Right lobe of liver (tissue), 6 donors: Measurements from ENCODE around the gene CRK. TPM values are rescaled to one million over a fixed set of nuclear protein-coding genes. Genes with fewer than 3 reads are reported as not detected.

Experiments
- ATAC-seq, 4 donors: fragments of 200-7000 bp; cut with Tn5 transposase; one replicate each; pipeline ENCODE4 v1.9.1; 2020; ENCODE audit warnings: mild to moderate bottlenecking in 4 of 4, moderate library complexity in 4 of 4
- DNase-seq, 3 donors: peaks; one replicate each; pipeline ENCODE4 v3.0.0-alpha.2; 2020
- H3K27ac ChIP-seq, 3 donors: fragments of 200-600 bp; one replicate each; pipeline ENCODE4 v1.8.0; 2022
- H3K27me3 ChIP-seq, 2 donors: fragments of 200-600 bp; one replicate each; pipeline ENCODE4 v1.8.0; 2022
- H3K36me3 ChIP-seq, 4 donors: fragments of 200-600 bp; sonication (generic) in 1 of 4; one replicate each; pipeline versions ENCODE4 v1.5.1 to v1.8.0; 2017 to 2022; ENCODE audit warnings: control low read depth in 1 of 4
- H3K4me1 ChIP-seq, 4 donors: fragments of 200-600 bp; sonication (generic) in 1 of 4; one replicate each; pipeline versions ENCODE4 v1.5.1 to v1.8.0; 2017 to 2022; ENCODE audit warnings: control low read depth in 1 of 4
- H3K4me3 ChIP-seq, 3 donors: fragments of 200-600 bp; one replicate each; pipeline ENCODE4 v1.8.0; 2022
- H3K9me3 ChIP-seq, 4 donors: fragments of 200-600 bp; sonication (generic) in 1 of 4; one replicate each; pipeline versions ENCODE4 v1.5.1 to v1.8.0; 2017 to 2022; ENCODE audit warnings: control low read depth in 1 of 4
- CTCF ChIP-seq, 4 donors: fragments of 200-600 bp in 3 of 4; fragments of 450-650 bp in 1 of 4; IDR thresholded peaks; one replicate each; pipeline versions ENCODE4 v1.5.1 to v1.8.0; 2016 to 2022; ENCODE audit warnings: antibody characterized with exemption in 4 of 4, mild to moderate bottlenecking in 2 of 4
- POLR2A ChIP-seq: fragments of 450-650 bp; IDR thresholded peaks from one replicate; pipeline ENCODE4 v1.6.1; 2017; ENCODE audit warnings: antibody characterized with exemption, mild to moderate bottlenecking
- WGBS: methylation state at CpG from one replicate; pipeline ENCODE4 v1.1.6; 2018; ENCODE audit warnings: low coverage, low lambda C conversion rate; ENCODE audit not compliant: insufficient coverage; ENCODE audit errors: missing lambda C conversion rate; 5-methylcytosine and 5-hydroxymethylcytosine counted together
- intact Hi-C, 2 donors: fragments of 100-400 bp; cut with DNase I; formaldehyde crosslinking; loops; one replicate each; pipeline versions ENCODE4 v1.11.2 to v1.14.1; 2022
- total RNA-seq, 6 experiments: library from RNA; depleted of rRNA in 2 of 6; stranded (reverse); fragments of >200 nt in 2 of 6; fragmentation: NEBNext Ultra II Directional in 3 of 6; extraction: Animal tissue kit (Norgen Biotek cat#: 25700) in 3 of 6; gene quantifications; one replicate each; pipeline versions ENCODE4 v1.1.0 to v1.2.4, GENCODE V29; 2016 to 2023
- donor health status: DM: no; HTN: yes; CAD: no.
- donor health status: DM: no; HTN: no; CAD: no.
- donor health status: DM: no; HTN: no; CAD: no.
- donor health status: DM: no; HTN: yes; CAD: no.
- donor health status: DM: no; HTN: yes; CAD: no.

The CRK gene
- total RNA-seq, 6 experiments from 2014 or later: 33.9 to 58.6 (median 47.6) TPM

GRCh38 chr17:1495265-1495989 lies 39.4 kb upstream of the CRK start:
- 71% methylated on average over 3 of the region's 14 CpGs for WGBS
- H3K36me3 ChIP-seq: peaks cover 0 to 15% (median 6%) of the 10 kb centered on the region in 4 donors
- peaks cover 0 to 2% (median under 1%) of the 10 kb centered on the region in 4 donors for H3K4me1 ChIP-seq
- ATAC-seq: no peak
- H3K27me3 ChIP-seq: no peaks in the 10 kb centered on the region
- no peak overlapping the region for H3K27ac ChIP-seq
- intact Hi-C loops: no loop called here
- H3K9me3 ChIP-seq: no peaks in the 10 kb centered on the region
- no peak for DNase-seq
- no peak for TF ChIP-seq CTCF (IDR thresholded peaks at IDR 0.05)
- H3K4me3 ChIP-seq: no peak overlapping the region

GRCh38 chr17:1494736-1495253 lies 38.8 kb upstream of the CRK start:
- Histone ChIP-seq H3K9me3 (no peaks in the 10 kb centered on the region), H3K27ac (no peak overlapping the region), H3K27me3 (no peaks in the 10 kb centered on the region), H3K36me3 (peaks cover 0 to 15% (median 6%) of the 10 kb centered on the region in 4 donors), H3K4me3 (no peak overlapping the region), H3K4me1 (peaks cover 0 to 8% (median 4%) of the 10 kb centered on the region in 4 donors)
- ATAC-seq (no peak), DNase-seq (no peak)
- no CpG with 5 or more reads among the region's 11 CpGs for WGBS
- TF ChIP-seq CTCF (IDR thresholded peaks at IDR 0.05) (no peak), POLR2A (no peak)
- intact Hi-C loops: no loop called here

- TF ChIP-seq CTCF (IDR thresholded peaks at IDR 0.05) (no peak), POLR2A (no peak)
- WGBS: 100% methylated on average over 1 of the region's 7 CpGs
- intact Hi-C loops: no loop called here
- no peaks in the 10 kb centered on the region for H3K9me3 ChIP-seq
- no peaks in the 10 kb centered on the region for H3K27me3 ChIP-seq
- peaks cover 0 to 13% (median 7%) of the 10 kb centered on the region in 4 donors for H3K4me1 ChIP-seq
- no peak for ATAC-seq
- H3K27ac ChIP-seq: no peak overlapping the region
- DNase-seq: no peak
- H3K36me3 ChIP-seq: peaks cover 0 to 15% (median 6%) of the 10 kb centered on the region in 4 donors
- H3K4me3 ChIP-seq: no peak overlapping the region
These were observed 38.2 kb upstream of the CRK start for GRCh38 chr17:1494203-1494602.

GRCh38 chr17:1493291-1493980 lies 37.4 kb upstream of the CRK start:
- H3K36me3 ChIP-seq: peaks cover 0 to 15% (median 6%) of the 10 kb centered on the region in 4 donors
- 70% methylated on average over 10 of the region's 23 CpGs for WGBS
- peaks cover 0 to 21% (median 10%) of the 10 kb centered on the region in 4 donors for H3K4me1 ChIP-seq
- DNase-seq (peak in 1 of 3 donors; percentile 37), ATAC-seq (peak; percentile 3 to 15 (median 8))
- H3K4me3 ChIP-seq: no peak overlapping the region
- no peaks in the 10 kb centered on the region for H3K9me3 ChIP-seq
- TF ChIP-seq CTCF (IDR thresholded peaks at IDR 0.05) (no peak), POLR2A (no peak)
- peak overlapping the region in 1 of 3 donors; percentile 75 for H3K27ac ChIP-seq
- intact Hi-C loops: no loop called here
- H3K27me3 ChIP-seq: no peaks in the 10 kb centered on the region
